IPS-18c (cell line): Measurements from ENCODE around the gene OR5AU1.
A peak's percentile ranks its signal among the peaks of the same experiment; 100 is the strongest.
"Not testable (repeated sequence)": the region's sequence is repeated elsewhere in the genome, so short reads cannot be mapped to it uniquely, and the experiment has no call there.

Source experiments
- H3K4me3 ChIP-seq: 2 replicates; pipeline ENCODE4 v1.7.0; 2013; ENCODE audit warnings: low read depth, mild to moderate bottlenecking, low read length, moderate library complexity; ENCODE audit not compliant: insufficient read depth
- H3K9me3 ChIP-seq: one replicate; pipeline ENCODE4 v1.6.1; 2013; ENCODE audit warnings: mild to moderate bottlenecking, low read length, moderate library complexity; ENCODE audit not compliant: control insufficient read depth, insufficient read depth

The OR5AU1 gene

GRCh38 chr14:21191261-21191808 lies 35.5 kb upstream of the OR5AU1 start:
- H3K4me3 ChIP-seq = 0 out of 2 replicates have a peak overlapping the region, but pooled peaks have one; percentile 25
- H3K9me3 ChIP-seq = no peaks in the 10 kb centered on the region

GRCh38 chr14:21185491-21185890 lies 29.6 kb upstream of the OR5AU1 start:
- Histone ChIP-seq H3K9me3 (no peaks in the 10 kb centered on the region), H3K4me3 (no peak overlapping the region)

GRCh38 chr14:21184254-21184653 lies 28.4 kb upstream of the OR5AU1 start:
- no peak overlapping the region for H3K4me3 ChIP-seq
- no peaks in the 10 kb centered on the region for H3K9me3 ChIP-seq

- Histone ChIP-seq H3K4me3 (no peak overlapping the region), H3K9me3 (no peaks in the 10 kb centered on the region)
Observed at GRCh38 chr14:21182166-21182565, 26.3 kb upstream of the OR5AU1 start.

GRCh38 chr14:21171128-21171527 lies 15.3 kb upstream of the OR5AU1 start:
- Histone ChIP-seq H3K4me3 (no peak overlapping the region), H3K9me3 (peaks cover 2% of the 10 kb centered on the region)

GRCh38 chr14:21169573-21169972 lies 13.7 kb upstream of the OR5AU1 start:
- Histone ChIP-seq H3K4me3 (no peak overlapping the region), H3K9me3 (peaks cover 2% of the 10 kb centered on the region)

GRCh38 chr14:21168055-21168454 lies 12.2 kb upstream of the OR5AU1 start:
- no peak overlapping the region for H3K4me3 ChIP-seq
- H3K9me3 ChIP-seq = peaks cover 2% of the 10 kb centered on the region

- H3K4me3 ChIP-seq, H3K9me3 ChIP-seq: not testable (repeated sequence)
Observed at GRCh38 chr14:21165670-21166069, 9.8 kb upstream of the OR5AU1 start.

GRCh38 chr14:21165002-21165605 lies 9.2 kb upstream of the OR5AU1 start:
- H3K9me3 ChIP-seq, H3K4me3 ChIP-seq: not testable (repeated sequence)

GRCh38 chr14:21163871-21164291 lies 8.0 kb upstream of the OR5AU1 start:
- no peak overlapping the region for H3K4me3 ChIP-seq
- no peaks in the 10 kb centered on the region for H3K9me3 ChIP-seq

GRCh38 chr14:21162081-21162480 lies 6.2 kb upstream of the OR5AU1 start:
- Histone ChIP-seq H3K9me3 (no peaks in the 10 kb centered on the region), H3K4me3 (no peak overlapping the region)

- Histone ChIP-seq H3K9me3 (no peaks in the 10 kb centered on the region), H3K4me3 (no peak overlapping the region)
Observed at GRCh38 chr14:21160061-21160610, 4.3 kb upstream of the OR5AU1 start.

- not testable (repeated sequence) for H3K9me3 ChIP-seq, H3K4me3 ChIP-seq
Observed at GRCh38 chr14:21158175-21158574, 2.3 kb upstream of the OR5AU1 start.

- no peak overlapping the region for H3K4me3 ChIP-seq
Observed at GRCh38 chr14:21149641-21150367, 6.1 kb downstream of the OR5AU1 start.

GRCh38 chr14:21145437-21145836 lies 10.4 kb downstream of the OR5AU1 start:
- H3K4me3 ChIP-seq = no peak overlapping the region
- H3K9me3 ChIP-seq = no peaks in the 10 kb centered on the region

More at GRCh38 chr14:21149641-21150367, 6.1 kb downstream of the OR5AU1 start:
- H3K9me3 ChIP-seq = no peaks in the 10 kb centered on the region

GRCh38 chr14:21142357-21142756 lies 13.5 kb downstream of the OR5AU1 start:
- no peak overlapping the region for H3K4me3 ChIP-seq
- no peaks in the 10 kb centered on the region for H3K9me3 ChIP-seq

- Histone ChIP-seq H3K9me3 (no peaks in the 10 kb centered on the region), H3K4me3 (no peak overlapping the region)
Observed at GRCh38 chr14:21136024-21136423, 19.8 kb downstream of the OR5AU1 start.

- Histone ChIP-seq H3K4me3 (no peak overlapping the region), H3K9me3 (no peaks in the 10 kb centered on the region)
Observed at GRCh38 chr14:21133901-21134300, 22.0 kb downstream of the OR5AU1 start.
